Stimulated activated CD8-positive, alpha-beta memory T cell treated with anti-CD3 and anti-CD28 coated beads, Interleukin-7, amount 100 ng/mL, for 24 hours (primary cell): ENCODE data around the gene RBMS2.
A peak's percentile ranks its signal among the peaks of the same experiment; 100 is the strongest.

Experiments
- DNase-seq: peaks from one replicate; pipeline ENCODE4 v3.0.0-alpha.2; 2020; ENCODE audit warnings: low read depth

RBMS2 gene

GRCh38 chr12:56631790-56632700 lies 110.4 kb downstream of the RBMS2 start:
- no peak for DNase-seq

GRCh38 chr12:56632701-56633467 lies 111.3 kb downstream of the RBMS2 start:
- no peak for DNase-seq

GRCh38 chr12:56633468-56634241 lies 112.0 kb downstream of the RBMS2 start:
- DNase-seq, result no peak

DNA sequence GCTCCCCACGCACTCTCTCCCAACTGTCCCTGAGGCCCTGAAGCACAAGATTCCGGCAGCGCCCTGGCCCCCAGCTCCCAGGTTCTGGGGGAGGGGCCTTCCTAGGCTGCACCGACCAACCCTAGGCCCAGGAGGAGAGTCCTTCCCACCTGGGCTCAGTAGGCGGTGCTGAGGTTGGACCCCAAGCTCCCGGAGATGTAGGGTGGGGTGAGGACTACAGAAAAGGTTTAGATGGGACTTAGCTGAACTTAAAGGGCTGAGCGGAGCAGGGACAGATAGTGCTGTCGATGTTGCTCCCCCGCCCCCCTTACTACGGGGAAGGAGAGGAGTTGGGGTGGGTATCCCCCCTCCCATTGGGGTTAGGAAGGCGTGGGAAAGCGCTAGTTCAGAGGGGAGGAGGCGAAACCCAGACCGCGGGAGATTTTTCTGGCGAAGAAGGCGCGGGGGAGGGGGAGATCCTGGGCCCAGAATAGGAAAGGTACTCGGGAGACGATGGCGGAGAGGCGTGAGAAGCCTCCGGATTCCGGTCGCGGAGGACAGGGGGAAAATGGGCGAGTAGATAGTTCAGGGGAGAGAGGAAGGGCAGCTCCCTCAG lies 112.7 kb downstream of the RBMS2 start:
- DNase-seq, result no peak

DNA sequence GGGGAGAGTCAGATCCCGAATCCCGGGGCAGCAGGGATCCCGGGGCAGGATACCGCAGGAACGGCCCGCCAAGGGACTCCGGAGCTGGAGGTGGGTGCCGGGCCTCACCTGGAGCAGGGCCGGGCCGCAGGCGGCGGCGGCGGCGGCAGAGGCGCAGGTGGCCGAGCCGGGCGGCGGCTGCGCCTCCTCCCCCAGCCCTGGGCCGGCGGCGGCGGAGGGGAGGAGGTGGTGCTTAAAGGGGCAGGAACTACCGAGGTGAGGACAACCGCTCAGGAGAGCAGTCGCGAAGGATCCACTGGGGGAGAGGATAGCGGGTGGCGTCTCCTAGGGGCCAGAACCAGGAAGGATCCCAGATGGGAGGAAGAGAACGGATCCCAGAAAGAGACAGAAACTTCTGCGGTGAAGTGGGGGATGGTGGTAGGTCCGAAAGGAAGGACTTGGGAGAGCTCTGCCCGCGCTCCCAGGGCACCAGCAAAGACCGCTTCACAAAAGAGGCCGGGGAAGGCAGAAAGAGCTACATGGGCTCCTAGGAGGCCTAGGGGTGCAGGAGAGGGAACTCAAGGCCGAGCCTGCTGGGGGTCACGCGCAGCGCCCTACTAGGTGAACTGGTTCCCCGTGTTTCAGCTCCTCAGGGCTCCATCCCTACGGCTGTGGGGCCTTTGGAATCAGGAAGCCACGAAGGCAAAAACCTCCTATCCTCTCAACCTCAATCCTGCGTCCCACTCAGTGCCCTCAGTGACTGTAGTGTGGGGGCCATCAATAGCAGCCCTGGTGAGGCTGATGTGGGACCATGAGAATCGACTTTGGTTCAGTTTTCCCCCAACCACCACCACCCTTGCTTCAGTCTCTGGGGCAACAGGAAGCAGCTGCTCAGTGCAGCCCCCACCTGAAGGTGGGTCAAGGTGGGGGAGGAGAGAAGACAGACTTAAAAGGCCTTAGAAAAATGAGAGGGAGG lies 113.5 kb downstream of the RBMS2 start:
- no peak for DNase-seq

DNA sequence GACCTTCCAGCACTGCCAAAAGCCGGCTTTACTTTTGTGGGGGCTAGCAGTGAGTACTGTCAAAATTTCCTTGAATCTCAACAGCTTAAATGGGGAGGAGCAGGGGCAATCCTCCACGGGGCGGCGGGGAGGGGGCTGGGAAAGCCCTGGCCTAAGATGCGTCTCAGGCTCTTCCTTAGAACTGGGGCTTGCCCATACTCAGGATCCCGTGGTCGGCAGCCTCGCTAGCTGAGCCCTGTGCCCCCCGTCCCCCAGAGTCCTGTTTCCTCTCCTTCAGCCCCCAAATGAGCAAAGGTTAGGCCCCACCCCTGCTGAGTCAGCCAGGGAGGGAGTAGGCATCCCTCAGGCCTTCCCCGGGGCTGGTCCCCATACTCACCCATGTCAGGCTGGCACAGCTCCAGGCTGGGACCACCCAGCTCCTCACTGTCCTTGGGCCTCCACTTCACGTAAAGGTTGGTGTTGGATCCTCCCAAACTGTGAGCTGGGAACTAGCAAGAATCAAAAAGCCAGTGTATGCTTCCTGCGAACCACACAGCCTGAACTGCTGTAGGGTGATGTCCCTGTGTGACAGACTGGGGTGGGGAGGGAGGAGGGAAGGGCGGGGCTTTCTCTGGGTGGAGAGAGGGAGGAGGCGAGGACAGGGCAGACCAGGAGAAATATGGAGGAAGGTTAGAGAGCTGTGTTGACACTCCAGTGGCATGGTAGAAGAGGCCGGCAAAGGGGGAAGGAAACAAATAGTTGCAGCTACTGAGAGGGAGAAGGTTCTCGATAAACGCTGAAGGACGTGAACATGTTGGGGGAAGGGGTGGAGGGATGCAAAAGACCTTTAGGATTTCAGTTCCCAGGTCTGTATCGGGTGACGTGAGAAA lies 114.4 kb downstream of the RBMS2 start:
- peak; percentile 69 for DNase-seq

GRCh38 chr12:56636675-56637540 lies 115.3 kb downstream of the RBMS2 start:
- DNase-seq, result peak; percentile 88

DNA sequence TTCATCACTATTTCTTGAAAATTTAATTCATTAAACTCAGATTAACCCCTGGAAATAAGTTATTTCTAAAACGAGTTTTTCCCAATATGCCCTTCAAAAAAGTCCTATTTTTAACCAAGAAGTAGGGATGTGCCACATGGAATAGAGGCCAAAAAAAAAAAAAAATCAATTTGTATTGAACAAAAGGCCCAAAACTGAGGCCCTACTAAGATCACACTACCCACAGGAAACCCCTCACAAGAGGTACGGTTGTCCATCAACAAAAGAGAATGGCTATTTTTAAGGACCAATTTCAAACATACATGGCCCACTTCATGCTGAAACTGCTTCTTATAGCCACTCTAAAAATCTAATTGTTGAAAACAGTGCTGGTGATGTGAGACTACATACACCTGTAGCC lies 116.0 kb downstream of the RBMS2 start:
- no peak for DNase-seq

GRCh38 chr12:56641219-56641618 lies 119.6 kb downstream of the RBMS2 start:
- DNase-seq, result no peak

- no peak for DNase-seq
Observed at GRCh38 chr12:56644654-56645053, 123.0 kb downstream of the RBMS2 start.

DNA sequence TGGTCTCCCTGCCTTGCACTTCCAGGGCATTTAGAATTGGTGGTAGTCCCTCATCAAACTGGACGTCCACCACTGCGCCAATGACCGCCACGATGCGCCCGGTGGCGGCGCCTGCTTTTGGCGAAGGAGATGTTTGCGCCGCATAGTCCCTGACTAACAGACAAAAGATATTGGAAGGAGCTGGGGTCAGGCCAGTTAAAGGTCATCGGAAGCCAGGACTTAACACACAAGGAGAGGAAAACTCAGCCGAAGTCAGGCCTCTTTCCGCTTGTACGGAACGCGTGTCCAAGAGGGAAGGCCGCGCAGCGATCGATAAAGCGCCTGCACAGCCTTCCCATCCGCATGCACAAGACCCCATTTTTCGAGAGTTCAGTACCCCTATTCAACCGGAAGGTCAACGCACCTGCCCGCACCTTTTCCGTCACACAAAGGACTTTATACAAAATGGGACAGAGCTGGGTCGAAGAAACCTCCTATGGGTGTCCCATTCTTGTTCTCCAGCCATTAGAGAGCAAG lies 123.6 kb downstream of the RBMS2 start:
- no peak for DNase-seq
